ENCODE data around the gene ROR2.

Gene ROR2

GRCh38 chr9:91907484-91908292 is 42.3 kb downstream of the ROR2 start:
- Mint-ChIP-seq H3K27ac (no peak overlapping the region), H3K27me3 (peaks cover 6 to 8% of the 10 kb centered on the region in 2 donors), H3K4me3 (no peak overlapping the region), H3K9me3 (no peaks in the 10 kb centered on the region), H3K4me1 (peaks cover 0 to 2% of the 10 kb centered on the region in 2 donors), H3K36me3 (no peaks in the 10 kb centered on the region)
- DNase-seq (no peak), ATAC-seq (replicated peaks) (no peak)

DNA sequence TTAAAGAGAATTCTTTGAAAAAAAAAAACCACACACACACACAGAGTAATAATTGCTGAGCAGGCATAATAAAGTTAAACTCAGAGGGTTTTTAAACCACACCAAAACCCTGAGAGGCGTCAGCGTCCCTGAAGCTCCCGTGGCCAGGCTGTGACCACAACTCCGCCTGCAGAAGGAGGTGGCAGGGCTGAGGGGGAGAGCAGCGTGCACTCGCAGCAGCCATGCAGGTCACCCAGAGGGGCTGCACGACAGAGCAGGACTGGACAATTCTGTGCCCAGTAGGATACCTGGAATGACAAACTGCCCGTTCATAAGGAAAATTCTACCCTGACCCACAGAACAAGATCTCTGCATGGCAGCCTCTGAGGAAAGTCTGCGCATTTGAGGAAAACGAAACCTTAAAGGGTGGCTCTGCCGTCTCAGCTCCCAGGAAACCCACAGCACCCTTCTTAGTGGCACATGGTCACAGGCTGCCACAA is 44.0 kb downstream of the ROR2 start:
- Mint-ChIP-seq H3K27ac (no peak overlapping the region), H3K27me3 (peaks cover 6 to 8% of the 10 kb centered on the region in 2 donors), H3K36me3 (no peaks in the 10 kb centered on the region), H3K9me3 (no peaks in the 10 kb centered on the region), H3K4me1 (peaks cover 0 to 2% of the 10 kb centered on the region in 2 donors), H3K4me3 (peak overlapping the region in 1 of 2 donors; percentile 55)
- peak; percentile 80 to 82 for ATAC-seq (replicated peaks)
- no peak for DNase-seq

DNA sequence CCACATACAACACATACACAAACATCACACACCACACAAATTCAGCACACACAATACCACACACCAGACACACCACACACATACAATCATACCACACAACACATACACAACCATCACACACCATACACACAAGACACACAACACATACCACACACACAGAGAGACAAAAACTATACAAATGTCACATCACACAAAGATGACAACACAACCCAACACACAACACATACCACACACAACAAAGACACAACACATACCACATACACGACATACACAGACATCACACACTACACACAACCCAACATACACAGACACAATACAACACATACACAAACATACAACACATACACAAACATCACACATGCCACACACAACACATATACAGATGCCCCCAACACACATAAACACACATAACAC is 44.8 kb downstream of the ROR2 start:
- Mint-ChIP-seq H3K4me1 (peaks cover 0 to 2% of the 10 kb centered on the region in 2 donors), H3K27ac (no peak overlapping the region), H3K36me3 (no peaks in the 10 kb centered on the region), H3K27me3 (peaks cover 6 to 8% of the 10 kb centered on the region in 2 donors), H3K4me3 (no peak overlapping the region), H3K9me3 (no peaks in the 10 kb centered on the region)
- ATAC-seq (replicated peaks) (no peak), DNase-seq (no peak)

DNA sequence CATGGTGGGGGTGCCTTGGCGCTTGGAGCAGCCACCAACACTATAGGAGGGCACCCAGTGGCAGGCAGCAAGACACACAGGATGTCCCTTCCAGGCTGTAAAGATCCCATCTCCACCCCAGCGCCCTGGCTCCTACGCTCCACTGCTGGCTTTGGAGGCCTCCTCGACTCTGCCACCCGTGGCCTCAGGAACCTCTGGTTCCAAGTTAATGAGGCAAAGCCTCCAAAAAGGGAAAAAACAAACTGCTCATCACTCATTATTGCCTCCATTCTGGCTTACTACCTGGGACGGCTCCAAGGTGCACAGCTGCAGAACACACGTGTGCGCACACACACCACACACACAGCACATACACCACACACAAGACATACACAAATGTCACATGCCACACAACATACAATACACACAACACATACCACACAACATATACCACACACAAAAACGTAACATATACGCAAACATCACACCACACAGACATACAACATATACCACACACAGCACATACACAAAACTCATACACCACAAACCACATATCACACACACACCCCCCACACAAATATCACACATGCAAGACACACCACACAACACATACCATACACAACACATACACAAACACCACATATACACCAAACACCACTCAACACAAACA is 45.3 kb downstream of the ROR2 start:
- no peaks in the 10 kb centered on the region for H3K36me3 Mint-ChIP-seq
- H3K27ac Mint-ChIP-seq: no peak overlapping the region
- ATAC-seq (replicated peaks) (no peak), DNase-seq (no peak)
- H3K4me3 Mint-ChIP-seq: no peak overlapping the region
- peaks cover 0 to 2% of the 10 kb centered on the region in 2 donors for H3K4me1 Mint-ChIP-seq
- no peaks in the 10 kb centered on the region for H3K9me3 Mint-ChIP-seq
- peaks cover 6 to 9% of the 10 kb centered on the region in 2 donors for H3K27me3 Mint-ChIP-seq

DNA sequence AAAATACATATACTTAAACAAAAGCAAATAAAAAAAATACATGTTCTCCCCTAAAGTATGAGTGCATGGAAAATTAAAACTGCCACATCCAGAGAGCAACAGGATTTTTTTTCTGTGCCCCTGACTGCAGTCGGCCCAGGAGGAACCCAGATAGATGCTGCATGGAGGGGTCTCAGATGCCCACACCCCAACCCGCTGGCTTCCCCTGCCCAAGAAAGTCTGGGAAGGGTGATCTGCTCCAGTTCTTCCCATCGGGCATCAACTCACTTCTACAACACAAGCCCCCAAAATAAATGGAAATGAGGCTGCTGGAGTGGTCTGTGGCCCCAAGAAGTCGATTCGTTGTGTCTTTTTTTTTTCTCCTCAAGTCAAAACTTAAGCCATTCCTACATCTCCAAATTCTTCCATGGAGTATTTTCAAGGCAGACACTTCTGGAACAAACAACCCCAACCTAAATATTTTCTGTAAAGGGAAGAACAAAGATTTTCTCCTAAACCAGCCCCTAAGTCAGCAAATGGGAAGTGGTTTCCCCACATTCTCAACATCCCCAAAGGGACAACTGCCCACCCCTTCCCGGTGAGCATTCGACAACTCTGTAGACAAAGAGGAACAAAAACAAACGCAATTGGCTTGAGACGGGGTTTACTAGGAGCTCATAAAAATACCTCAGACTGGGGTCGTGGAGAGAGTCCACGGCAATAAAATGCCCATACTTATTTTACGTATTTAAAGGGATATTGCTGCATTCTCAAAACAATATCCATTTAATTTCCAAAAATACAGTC is 46.7 kb downstream of the ROR2 start:
- Mint-ChIP-seq H3K36me3 (no peaks in the 10 kb centered on the region), H3K4me1 (peaks cover 0 to 2% of the 10 kb centered on the region in 2 donors), H3K9me3 (no peaks in the 10 kb centered on the region), H3K27ac (no peak overlapping the region), H3K4me3 (no peak overlapping the region), H3K27me3 (peaks cover 6 to 13% of the 10 kb centered on the region in 2 donors)
- DNase-seq (no peak), ATAC-seq (replicated peaks) (no peak)

DNA sequence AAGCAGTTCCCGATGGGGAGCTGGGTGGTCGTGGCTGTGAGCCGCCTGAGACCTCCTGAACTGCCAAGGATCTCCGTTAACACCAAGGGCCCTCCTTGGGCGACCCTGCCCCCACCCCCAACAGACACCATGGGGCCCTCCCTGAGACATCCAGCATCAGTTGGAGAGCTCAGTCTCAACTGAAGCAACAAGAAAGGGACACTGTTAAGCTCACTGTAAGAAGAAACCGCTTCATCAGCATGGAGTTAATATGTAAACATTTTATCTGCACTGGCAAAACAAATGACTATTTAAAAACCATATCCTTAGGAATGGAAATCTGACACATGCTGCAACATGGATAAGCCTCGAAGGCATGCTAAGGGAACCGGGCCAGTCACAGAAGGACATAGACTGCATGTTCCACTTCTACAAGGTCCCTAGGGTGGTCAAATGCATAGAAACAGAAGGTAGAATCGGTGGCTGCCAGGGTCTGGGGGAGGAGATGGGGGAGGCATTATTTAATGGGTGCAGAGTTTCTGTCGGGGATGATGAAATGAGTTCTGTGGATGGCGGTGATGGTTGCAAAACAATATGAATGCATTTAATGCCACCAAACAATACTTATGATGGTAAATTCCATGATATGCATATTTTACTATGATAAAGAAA is 47.4 kb downstream of the ROR2 start:
- ATAC-seq (replicated peaks) (no peak), DNase-seq (no peak)
- Mint-ChIP-seq H3K27ac (no peak overlapping the region), H3K4me1 (peaks cover 0 to 2% of the 10 kb centered on the region in 2 donors), H3K27me3 (peaks cover under 1 to 10% of the 10 kb centered on the region in 2 donors), H3K9me3 (no peaks in the 10 kb centered on the region), H3K4me3 (no peak overlapping the region), H3K36me3 (no peaks in the 10 kb centered on the region)

- H3K4me3 Mint-ChIP-seq: no peak overlapping the region
- H3K27me3 Mint-ChIP-seq: peaks cover 7 to 16% of the 10 kb centered on the region in 2 donors
- no peaks in the 10 kb centered on the region for H3K9me3 Mint-ChIP-seq
- DNase-seq: no peak
- H3K4me1 Mint-ChIP-seq: peaks cover 5 to 11% of the 10 kb centered on the region in 2 donors
- H3K27ac Mint-ChIP-seq: no peak overlapping the region
- no peak for ATAC-seq (replicated peaks)
- H3K36me3 Mint-ChIP-seq: no peaks in the 10 kb centered on the region
These were observed 49.2 kb downstream of the ROR2 start for GRCh38 chr9:91900797-91901177.

DNA sequence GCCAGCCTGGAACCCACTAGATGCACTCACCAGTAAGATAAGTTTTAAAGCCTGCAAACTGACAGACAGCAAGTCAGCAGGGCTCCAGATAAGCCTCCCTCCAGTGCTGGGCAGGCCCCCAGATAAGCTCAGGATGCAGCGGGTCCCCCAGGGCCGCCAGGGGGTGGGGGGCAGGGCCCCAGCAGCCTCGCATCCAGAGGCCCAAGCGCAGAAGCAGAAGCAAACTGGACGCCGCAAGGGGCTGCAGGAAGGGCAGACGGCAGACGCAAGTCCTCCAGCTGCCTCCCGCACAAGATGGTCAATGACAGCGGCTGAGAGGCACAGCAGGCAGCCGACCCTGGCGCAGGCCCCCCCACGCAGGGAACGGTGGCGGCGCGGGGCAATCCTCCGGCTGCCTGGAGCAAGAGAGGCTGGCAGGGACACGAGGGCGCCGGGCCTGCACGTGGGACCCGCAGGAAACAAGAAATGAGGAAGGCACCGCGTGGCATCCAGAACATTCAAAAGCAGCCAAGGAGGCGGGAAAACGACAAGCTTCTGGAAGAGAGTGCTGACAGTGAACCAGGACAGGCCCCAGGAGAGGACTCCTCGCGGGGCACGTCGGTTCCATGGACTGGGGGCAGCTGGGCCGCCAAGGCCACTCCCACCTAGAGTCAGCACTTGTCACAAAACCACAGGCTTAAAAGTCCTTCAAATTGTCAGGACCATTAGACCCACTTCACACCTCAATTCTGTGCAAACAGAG is 49.8 kb downstream of the ROR2 start:
- H3K9me3 Mint-ChIP-seq: no peaks in the 10 kb centered on the region
- no peak overlapping the region for H3K4me3 Mint-ChIP-seq
- peaks cover 5 to 11% of the 10 kb centered on the region in 2 donors for H3K4me1 Mint-ChIP-seq
- DNase-seq: no peak
- ATAC-seq (replicated peaks): no peak
- no peaks in the 10 kb centered on the region for H3K36me3 Mint-ChIP-seq
- no peak overlapping the region for H3K27ac Mint-ChIP-seq
- H3K27me3 Mint-ChIP-seq: peaks cover 7 to 16% of the 10 kb centered on the region in 2 donors

DNA sequence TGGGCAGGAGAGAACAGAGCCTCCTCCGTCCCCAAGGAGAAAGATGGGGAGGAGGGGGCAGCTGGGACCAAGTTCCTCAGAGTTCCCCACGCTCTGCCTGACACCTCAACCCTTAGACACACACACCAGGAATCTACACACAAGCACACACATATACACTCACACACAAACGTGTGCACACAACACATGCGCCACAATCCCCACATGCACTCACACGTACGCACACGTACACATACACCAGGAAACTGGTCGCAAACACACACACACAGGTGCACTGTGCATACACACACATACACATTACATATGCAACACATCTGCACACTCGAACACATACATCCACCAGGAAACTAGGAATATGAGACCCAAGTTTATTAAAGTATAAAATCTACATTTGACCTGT is 50.4 kb downstream of the ROR2 start:
- Mint-ChIP-seq H3K27me3 (peaks cover 7 to 16% of the 10 kb centered on the region in 2 donors), H3K4me3 (no peak overlapping the region), H3K27ac (no peak overlapping the region), H3K9me3 (no peaks in the 10 kb centered on the region), H3K4me1 (peaks cover 5 to 11% of the 10 kb centered on the region in 2 donors), H3K36me3 (no peaks in the 10 kb centered on the region)
- no peak for ATAC-seq (replicated peaks)
- DNase-seq: no peak

DNA sequence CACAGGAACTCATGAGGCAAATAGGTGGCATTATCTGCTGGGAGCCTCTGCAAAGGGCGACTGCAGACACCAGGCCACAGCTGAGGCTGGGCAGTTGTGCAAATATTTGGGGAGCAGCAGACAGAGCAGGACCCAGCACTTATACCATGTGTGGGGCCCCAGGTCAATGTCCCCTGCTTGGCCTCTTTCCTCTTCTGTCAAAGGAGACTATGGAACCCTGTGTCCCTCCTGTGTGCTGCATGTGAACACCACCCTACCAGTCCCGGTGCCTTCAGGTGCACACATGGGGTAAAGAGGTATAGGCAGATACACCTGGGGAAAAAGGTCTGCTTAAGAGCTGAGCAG is 50.8 kb downstream of the ROR2 start:
- DNase-seq (no peak), ATAC-seq (replicated peaks) (no peak)
- Mint-ChIP-seq H3K4me3 (no peak overlapping the region), H3K36me3 (no peaks in the 10 kb centered on the region), H3K27me3 (peaks cover 7 to 16% of the 10 kb centered on the region in 2 donors), H3K4me1 (peaks cover 5 to 11% of the 10 kb centered on the region in 2 donors), H3K9me3 (no peaks in the 10 kb centered on the region), H3K27ac (no peak overlapping the region)

DNA sequence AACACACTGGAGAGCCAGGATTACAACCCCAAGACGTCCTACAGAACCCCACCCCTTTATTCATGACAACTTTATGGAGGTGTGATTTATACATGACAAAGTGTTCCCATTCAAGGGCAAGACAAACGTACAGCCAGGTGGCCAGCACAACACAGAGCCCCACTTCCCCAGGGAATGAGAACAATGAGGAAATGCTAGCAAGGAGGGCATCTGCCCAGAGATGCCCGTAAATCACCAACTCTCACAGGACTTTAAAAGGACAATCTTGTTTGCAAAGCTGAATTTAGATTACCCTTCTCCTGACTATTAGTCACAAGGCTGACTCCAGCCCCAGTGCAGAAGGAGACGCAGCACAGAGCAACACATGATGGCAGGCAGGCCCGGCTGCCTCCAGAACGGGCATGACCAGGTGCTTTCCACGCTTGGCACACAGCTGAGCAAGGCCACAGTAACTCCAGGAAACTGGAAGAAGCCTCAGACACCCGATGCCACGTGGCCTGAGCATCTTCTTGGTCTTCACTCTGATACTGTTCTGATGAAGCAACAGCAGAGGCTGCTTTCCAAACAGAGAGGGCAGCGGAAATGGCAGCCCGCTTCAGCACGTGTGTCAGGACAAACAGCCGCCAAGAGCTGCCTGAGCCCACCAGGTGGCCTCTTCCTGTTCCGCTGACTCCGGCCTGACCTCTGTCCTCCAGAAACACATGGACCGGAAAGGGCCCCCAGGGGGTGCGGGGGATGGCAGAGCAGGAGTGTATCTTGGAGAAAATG is 51.4 kb downstream of the ROR2 start:
- peaks cover 9 to 22% of the 10 kb centered on the region in 2 donors for H3K27me3 Mint-ChIP-seq
- no peak overlapping the region for H3K27ac Mint-ChIP-seq
- DNase-seq: no peak

GRCh38 chr9:91897201-91897600 is 52.8 kb downstream of the ROR2 start:
- Mint-ChIP-seq H3K4me1 (peaks cover 5 to 11% of the 10 kb centered on the region in 2 donors), H3K27me3 (peaks cover 13 to 25% of the 10 kb centered on the region in 2 donors), H3K27ac (no peak overlapping the region), H3K36me3 (no peaks in the 10 kb centered on the region), H3K9me3 (no peaks in the 10 kb centered on the region), H3K4me3 (no peak overlapping the region)
- ATAC-seq (replicated peaks) (no peak), DNase-seq (no peak)

More for the DNA sequence above, 51.4 kb downstream of the ROR2 start:
- Mint-ChIP-seq H3K9me3 (no peaks in the 10 kb centered on the region), H3K36me3 (no peaks in the 10 kb centered on the region), H3K4me3 (no peak overlapping the region), H3K4me1 (peaks cover 5 to 11% of the 10 kb centered on the region in 2 donors)
- ATAC-seq (replicated peaks): no peak

All from stimulated activated naive B cell treated with anti-CD40 and anti-IgM and Interleukin-4, amounts not matched to agents 10 μg/mL and 1 μg/mL and 100 μg/mL, for 72 hours (primary cell).